Cardiac atrium fibroblast (primary cell): Measurements from ENCODE around the gene SNRPA. TPM values are rescaled to one million over a fixed set of nuclear protein-coding genes. Genes with fewer than 3 reads are reported as not detected.

Experiments used
- total RNA-seq: library from RNA; depleted of rRNA; stranded (reverse); fragments of >200 nt; gene quantifications from 2 replicates; pipeline ENCODE4 v1.2.3, GENCODE V29; 2015

Gene SNRPA
- 36.8 and 62.7 TPM in 2 replicates for total RNA-seq

DNA sequence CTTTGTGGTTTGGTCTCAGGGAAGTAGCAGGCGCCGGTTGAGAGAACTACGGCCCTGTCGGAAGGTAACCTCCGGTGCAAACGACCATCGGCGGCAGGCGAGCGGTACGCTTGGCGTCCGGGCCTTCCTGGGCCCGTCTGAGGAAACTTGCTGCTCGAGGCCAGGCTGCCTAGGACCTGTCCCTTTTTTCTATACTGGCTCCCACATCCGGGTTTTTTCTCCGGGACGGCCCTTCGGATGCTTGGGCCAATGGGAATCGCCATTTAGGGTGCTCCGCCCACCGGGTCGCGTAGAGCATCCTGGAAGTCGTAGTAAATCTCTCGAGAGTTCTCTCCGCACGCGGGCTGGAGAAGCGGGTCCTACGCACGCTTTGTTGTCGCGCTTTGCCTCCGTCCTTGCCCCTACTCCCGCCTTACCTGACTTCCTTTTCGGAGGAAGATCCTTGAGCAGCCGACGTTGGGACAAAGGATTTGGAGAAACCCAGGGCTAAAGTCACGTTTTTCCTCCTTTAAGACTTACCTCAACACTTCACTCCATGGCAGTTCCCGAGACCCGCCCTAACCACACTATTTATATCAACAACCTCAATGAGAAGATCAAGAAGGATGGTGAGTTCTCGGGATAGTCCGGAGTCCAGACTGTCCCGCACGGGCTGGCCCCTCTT is at the start of gene SNRPA:
Gene SNRPA (plus strand): TSS at position 330 of the 664 bp plus-strand sequence. CDS start 206 bp downstream, at position 536.

GRCh38 chr19:40716482-40717324 is 34.3 kb upstream of the SNRPA start, which contains the start of the genes COQ8B and ITPKC:
TSS of gene COQ8B (minus strand) at chr19:40716886. CDS start at chr19:40714632, 2,254 bp downstream.
TSS of gene ITPKC (plus strand) at chr19:40717112. CDS start at chr19:40717136, 24 bp downstream.

GRCh38 chr19:40750058-40750873 is 737 bp upstream of the SNRPA start, which contains the start of gene ACTMAP:
TSS of gene ACTMAP (minus strand) at chr19:40750477. CDS start at chr19:40749803, 674 bp downstream.

GRCh38 chr19:40774916-40775631 is 24.1 kb downstream of the SNRPA start, which contains the start of gene MIA:
TSS of gene MIA (plus strand) at chr19:40775521. CDS start at chr19:40775543, 22 bp downstream.

DNA sequence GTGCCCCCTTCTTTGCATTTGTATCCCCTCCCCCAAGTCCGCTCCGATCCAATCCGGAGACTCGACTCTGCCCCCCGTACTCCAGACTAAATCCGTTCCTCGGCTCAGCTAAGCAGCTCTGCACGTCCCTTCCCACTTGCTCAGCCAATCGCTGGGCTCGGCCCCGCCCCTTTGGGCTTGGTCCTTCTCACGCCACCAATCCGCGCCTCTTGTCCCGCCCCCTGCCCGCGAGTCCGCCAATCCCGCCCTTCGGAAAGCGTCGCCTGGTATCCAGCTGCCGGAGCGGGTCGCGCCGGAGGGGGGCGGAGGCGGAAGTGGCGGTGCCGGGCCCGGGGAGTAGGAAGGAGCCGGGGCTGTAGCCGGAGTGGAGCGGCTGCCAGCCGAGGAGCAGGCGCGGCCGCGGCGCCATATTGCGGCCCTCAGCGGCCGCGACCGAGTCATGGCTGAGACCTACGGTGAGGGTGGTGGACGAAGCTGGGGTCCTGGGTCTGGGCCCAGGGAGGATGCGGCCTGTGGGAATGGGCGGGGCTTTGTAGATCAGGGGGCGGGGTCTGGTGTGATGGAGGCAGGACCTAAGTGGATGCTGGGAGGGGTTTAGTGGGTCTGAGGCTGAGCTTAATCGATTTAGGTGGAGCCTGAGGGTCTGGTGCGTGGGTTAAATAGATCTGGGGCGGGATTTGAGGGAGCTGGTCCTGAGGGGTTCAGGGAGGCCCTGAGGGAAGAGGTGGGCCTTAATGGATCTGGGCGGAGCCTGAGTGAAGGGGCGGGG is 27.1 kb downstream of the SNRPA start, which contains the start of gene RAB4B:
Gene RAB4B (plus strand): TSS at position 311 of the 769 bp plus-strand sequence. CDS start 129 bp downstream, at position 440.

GRCh38 chr19:40798683-40799557 is 47.9 kb downstream of the SNRPA start, which contains the start of gene EGLN2:
TSS of gene EGLN2 (plus strand) at chr19:40799191. CDS start at chr19:40800573, 1,382 bp downstream.

Other genes starting within 250 kb of the SNRPA start
- 56.2 and 72.0 TPM in 2 replicates for gene SHKBP1, start 174.3 kb upstream of the SNRPA start, total RNA-seq
- gene LTBP4, start 149.8 kb upstream of the SNRPA start, total RNA-seq = 45.9 and 59.1 TPM in 2 replicates
- 37.2 and 43.6 TPM in 2 replicates for gene NUMBL, start 60.6 kb upstream of the SNRPA start, total RNA-seq
- 19.3 and 23.8 TPM in 2 replicates for gene COQ8B, start 34.3 kb upstream of the SNRPA start, total RNA-seq
- gene ITPKC, start 34.1 kb upstream of the SNRPA start, total RNA-seq = 17.8 and 17.9 TPM in 2 replicates
- gene ACTMAP, start 726 bp upstream of the SNRPA start, total RNA-seq = 1.6 and 2.9 TPM in 2 replicates
- gene MIA, start 24.3 kb downstream of the SNRPA start, total RNA-seq = not detected in 2 replicates
- gene RAB4B, start 27.0 kb downstream of the SNRPA start, total RNA-seq = 28.9 and 30.1 TPM in 2 replicates
- gene EGLN2, start 48.0 kb downstream of the SNRPA start, total RNA-seq = 64.8 and 99.0 TPM in 2 replicates
- gene CYP2A6, start 99.2 kb downstream of the SNRPA start, total RNA-seq = not detected in 2 replicates
- gene CYP2A7, start 131.0 kb downstream of the SNRPA start, total RNA-seq = not detected in 2 replicates
- not detected in 2 replicates for gene CYP2B6, start 240.1 kb downstream of the SNRPA start, total RNA-seq